CD4-positive, alpha-beta T cell (primary cell): Measurements from ENCODE around the gene TMEM87A. TPM values are rescaled to one million over a fixed set of nuclear protein-coding genes. Genes with fewer than 3 reads are reported as not detected.

ENCODE experiments used
- ATAC-seq: fragments of 200-7000 bp; cut with Tn5 transposase; one replicate; pipeline ENCODE4 v1.10.0; 2022; ENCODE audit warnings: mild to moderate bottlenecking; ENCODE audit not compliant: poor library complexity
- CTCF ChIA-PET: fragments of 350-600 bp; sonication (Branson Sonifier 250); formaldehyde crosslinking; loops from one replicate; lab custom pipeline; 2021; ENCODE audit warnings: antibody characterized with exemption, inconsistent platforms; lab: Charles Lee
- POLR2A ChIA-PET: fragments of 350-600 bp; sonication (Branson Sonifier 250); formaldehyde crosslinking; loops from one replicate; lab custom pipeline; 2021; ENCODE audit warnings: antibody characterized with exemption, inconsistent platforms; lab: Charles Lee
- DNase-seq, 14 experiments: peaks; one replicate each; pipeline ENCODE4 v3.0.0-alpha.2; 2013 to 2020; ENCODE audit warnings: mixed read lengths in 2 of 14
- H3K27ac ChIP-seq, 2 donors: one replicate each; pipeline versions ENCODE4 v1.5.1 to v1.7.0; 2013; ENCODE audit warnings: low read length in 2 of 2, low read depth in 1 of 2, mild to moderate bottlenecking in 1 of 2
- H3K27me3 ChIP-seq, 2 experiments: 1 replicate in 1 of 2; 2 replicates in 1 of 2; pipeline versions ENCODE4 v1.6.1 to v1.7.0; 2013; ENCODE audit warnings: low read length in 2 of 2, control low read depth in 1 of 2, mild to moderate bottlenecking in 1 of 2, moderate library complexity in 1 of 2; ENCODE audit not compliant: insufficient read depth in 2 of 2, control insufficient read depth in 1 of 2
- H3K36me3 ChIP-seq: one replicate; pipeline ENCODE4 v1.6.1; 2013; ENCODE audit warnings: low read length, control low read depth; ENCODE audit not compliant: insufficient read depth
- H3K4me1 ChIP-seq: one replicate; pipeline ENCODE4 v1.6.1; 2013; ENCODE audit warnings: low read length, control low read depth; ENCODE audit not compliant: insufficient read depth
- H3K4me3 ChIP-seq: one replicate; pipeline ENCODE4 v1.5.1; 2013; ENCODE audit warnings: mild to moderate bottlenecking, low read length, moderate library complexity
- H3K9me3 ChIP-seq, 2 experiments: 1 replicate in 1 of 2; 2 replicates in 1 of 2; pipeline versions ENCODE4 v1.6.1 to v1.7.0; 2013; ENCODE audit warnings: low read length in 2 of 2, mild to moderate bottlenecking in 2 of 2, control low read depth in 1 of 2, moderate library complexity in 1 of 2; ENCODE audit not compliant: control insufficient read depth in 1 of 2, insufficient read depth in 1 of 2
- H3K27ac Mint-ChIP-seq: one replicate; pipeline ENCODE4 v1.8.0; 2020; ENCODE audit warnings: mixed read lengths
- H3K27me3 Mint-ChIP-seq: one replicate; pipeline ENCODE4 v1.8.0; 2021; ENCODE audit warnings: mixed read lengths
- H3K36me3 Mint-ChIP-seq: one replicate; pipeline ENCODE4 v1.8.0; 2021; ENCODE audit warnings: low read depth, mixed read lengths
- H3K4me1 Mint-ChIP-seq: one replicate; pipeline ENCODE4 v1.8.0; 2021; ENCODE audit warnings: low read depth, mixed read lengths
- H3K4me3 Mint-ChIP-seq: one replicate; pipeline ENCODE4 v1.8.0; 2020; ENCODE audit warnings: mild to moderate bottlenecking, mixed read lengths
- H3K9me3 Mint-ChIP-seq: one replicate; pipeline ENCODE4 v1.8.0; 2020; ENCODE audit warnings: mixed read lengths
- CTCF ChIP-seq: fragments of 200-600 bp; IDR thresholded peaks from one replicate; pipeline ENCODE4 v1.8.0; 2022; ENCODE audit warnings: antibody characterized with exemption, mild to moderate bottlenecking
- intact Hi-C, 2 experiments: fragments of 100-400 bp; cut with DNase I in 1 of 2; cut with micrococcal nuclease in 1 of 2; formaldehyde crosslinking; loops; one replicate each; pipeline versions ENCODE4 v1.15.1 to v1.9.0; 2023 to 2025; cut with DNase I, micrococcal nuclease
- total RNA-seq, 174 experiments: library from RNA in 2 of 174; stranded (reverse) in 2 of 174; gene quantifications; one replicate each; pipeline ENCODE4 v1.2.3 and lab custom pipeline; 2021 to 2026

The TMEM87A gene
- total RNA-seq, 2 experiments from 2014 or later: 48.7 to 51.4 TPM

DNA sequence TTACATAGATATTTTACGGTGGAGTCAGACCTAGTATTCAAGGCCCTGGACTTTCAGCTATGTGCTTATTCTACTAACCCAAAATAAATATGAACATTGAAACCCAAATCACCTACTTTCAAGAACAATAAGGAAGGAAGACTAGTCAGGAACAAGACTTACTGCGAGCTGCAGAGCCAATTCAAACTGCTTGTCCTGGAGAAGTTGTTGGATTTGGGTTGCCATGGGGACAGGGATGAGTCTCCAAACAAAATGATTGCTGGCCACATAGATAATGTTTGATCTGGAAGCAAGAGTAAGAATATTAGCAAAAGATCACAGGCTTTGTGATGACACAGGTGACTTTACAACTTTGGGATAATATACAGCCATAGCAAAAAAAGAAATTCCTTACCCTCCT is 95.2 kb downstream of the TMEM87A start:
- Histone ChIP-seq H3K4me1 (no peaks in the 10 kb centered on the region), H3K4me3 (no peak overlapping the region), H3K27ac (no peak overlapping the region), H3K9me3 (no peaks in the 10 kb centered on the region), H3K36me3 (peaks cover 83% of the 10 kb centered on the region), H3K27me3 (no peaks in the 10 kb centered on the region)
- ChIA-PET CTCF (no interaction called here), POLR2A (interaction anchor here (0.5 to 0.8 kb wide), 2 partner anchors 189 to 474 kb away, joined by 3 read pairs; no protein-coding TSS in a partner anchor)
- intact Hi-C loops: no loop called here
- Mint-ChIP-seq H3K9me3 (no peaks in the 10 kb centered on the region), H3K27me3 (no peaks in the 10 kb centered on the region), H3K4me3 (no peak overlapping the region), H3K27ac (no peak overlapping the region), H3K4me1 (no peaks in the 10 kb centered on the region), H3K36me3 (peaks cover 92% of the 10 kb centered on the region)
- no peak for TF ChIP-seq CTCF
- ATAC-seq (no peak), DNase-seq (no peak)

DNA sequence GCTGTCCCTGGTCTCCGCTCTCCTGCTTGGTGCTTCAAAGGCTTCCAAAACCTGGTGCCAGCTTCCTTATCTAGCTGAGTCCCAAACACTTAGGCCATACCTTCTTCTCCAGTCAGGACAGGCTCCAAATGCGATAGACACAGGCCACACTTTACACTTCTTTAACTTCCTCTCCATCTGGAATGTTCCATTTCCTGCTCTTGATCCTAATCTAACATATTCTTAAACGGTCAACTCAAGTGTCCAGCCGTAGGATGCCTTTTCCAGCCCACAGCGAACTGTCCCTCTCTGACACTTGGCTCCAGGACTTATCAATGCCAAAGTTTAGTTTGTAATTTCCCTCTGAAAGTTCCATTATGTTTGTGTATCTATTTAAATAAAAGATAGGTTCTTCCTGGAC is 97.6 kb downstream of the TMEM87A start:
- ChIA-PET CTCF (no interaction called here), POLR2A (no interaction called here)
- no peaks in the 10 kb centered on the region for H3K27me3 ChIP-seq
- intact Hi-C loops: no loop called here
- TF ChIP-seq CTCF: no peak
- H3K27ac ChIP-seq: no peak overlapping the region
- Mint-ChIP-seq H3K27me3 (no peaks in the 10 kb centered on the region), H3K9me3 (no peaks in the 10 kb centered on the region), H3K36me3 (peaks cover 97% of the 10 kb centered on the region), H3K4me1 (peaks cover 9% of the 10 kb centered on the region), H3K4me3 (no peak overlapping the region), H3K27ac (no peak overlapping the region)
- H3K4me1 ChIP-seq: peaks cover 3% of the 10 kb centered on the region
- H3K9me3 ChIP-seq: no peaks in the 10 kb centered on the region
- no peak overlapping the region for H3K4me3 ChIP-seq
- H3K36me3 ChIP-seq: peaks cover 85% of the 10 kb centered on the region
- ATAC-seq (no peak), DNase-seq (no peak)

DNA sequence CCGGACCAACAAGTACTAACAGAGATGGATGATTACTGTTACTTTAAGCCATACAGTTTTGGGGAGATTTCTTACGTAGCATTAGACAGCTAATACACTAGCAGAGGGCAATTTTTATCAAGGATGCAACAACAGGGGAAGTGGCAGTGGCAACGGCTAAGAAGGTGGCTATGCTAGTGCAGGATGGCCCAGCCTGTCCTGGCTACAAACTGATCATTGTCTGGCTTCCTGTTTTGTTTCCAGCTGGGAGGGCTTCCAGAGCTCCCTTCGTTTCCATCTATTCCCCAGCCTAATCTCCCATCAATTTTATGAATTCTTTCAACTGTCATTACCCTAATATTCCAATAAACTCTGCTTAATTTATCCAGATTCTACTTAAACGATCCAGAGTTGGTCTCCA is 100.8 kb downstream of the TMEM87A start:
- no peak for TF ChIP-seq CTCF
- H3K27me3 ChIP-seq: no peaks in the 10 kb centered on the region
- ChIA-PET CTCF (no interaction called here), POLR2A (no interaction called here)
- H3K27ac ChIP-seq: no peak overlapping the region
- H3K4me1 Mint-ChIP-seq: peaks cover 9% of the 10 kb centered on the region
- H3K27ac Mint-ChIP-seq: peak overlapping the region; percentile 28
- ATAC-seq (no peak), DNase-seq (no peak)
- peaks cover 99% of the 10 kb centered on the region for H3K36me3 Mint-ChIP-seq
- H3K4me1 ChIP-seq: peaks cover 3% of the 10 kb centered on the region
- H3K9me3 Mint-ChIP-seq: no peaks in the 10 kb centered on the region
- no peak overlapping the region for H3K4me3 Mint-ChIP-seq
- H3K4me3 ChIP-seq: no peak overlapping the region
- peaks cover 84% of the 10 kb centered on the region for H3K36me3 ChIP-seq
- intact Hi-C loops: no loop called here
- no peaks in the 10 kb centered on the region for H3K27me3 Mint-ChIP-seq
- no peaks in the 10 kb centered on the region for H3K9me3 ChIP-seq
